ENCODE results near the gene OPN3.

- TF ChIP-seq SMARCA4 (IDR thresholded peaks at IDR 0.05), result no peak
- TF ChIP-seq TBP (optimal IDR thresholded peaks at IDR 0.05; ENCODE audit: low read depth, low read length), result no peak
- TF ChIP-seq FIP1L1 (IDR thresholded peaks at IDR 0.05; ENCODE audit: low read depth, low read length, poor library complexity, severe bottlenecking), result no peak
- no peak for TF ChIP-seq MAZ (CRISPR knock-in tag; conservative IDR thresholded peaks at IDR 0.05 in 1 of 2, IDR thresholded peaks at IDR 0.05 in 1 of 2)
- TF ChIP-seq PURB (CRISPR knock-in tag; IDR thresholded peaks at IDR 0.05; ENCODE audit: low read depth), result no peak
- TF ChIP-seq, protein P1, sequence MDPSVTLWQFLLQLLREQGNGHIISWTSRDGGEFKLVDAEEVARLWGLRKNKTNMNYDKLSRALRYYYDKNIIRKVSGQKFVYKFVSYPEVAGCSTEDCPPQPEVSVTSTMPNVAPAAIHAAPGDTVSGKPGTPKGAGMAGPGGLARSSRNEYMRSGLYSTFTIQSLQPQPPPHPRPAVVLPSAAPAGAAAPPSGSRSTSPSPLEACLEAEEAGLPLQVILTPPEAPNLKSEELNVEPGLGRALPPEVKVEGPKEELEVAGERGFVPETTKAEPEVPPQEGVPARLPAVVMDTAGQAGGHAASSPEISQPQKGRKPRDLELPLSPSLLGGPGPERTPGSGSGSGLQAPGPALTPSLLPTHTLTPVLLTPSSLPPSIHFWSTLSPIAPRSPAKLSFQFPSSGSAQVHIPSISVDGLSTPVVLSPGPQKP (CRISPR knock-in tag; IDR thresholded peaks at IDR 0.05), result no peak
- TF ChIP-seq YY1 (IDR thresholded peaks at IDR 0.05; ENCODE audit: borderline replicate concordance in 1 of 3, control insufficient read depth in 1 of 3, extremely low read depth in 1 of 3, insufficient read depth in 3 of 3, insufficient read length in 1 of 3, insufficient replicate concordance in 2 of 3, low read depth in 1 of 3, low read length in 2 of 3), result no peak
- no peak for TF ChIP-seq ZNF644 (tag; IDR thresholded peaks at IDR 0.05; ENCODE audit: low read depth)
Observed at GRCh38 chr1:241611736-241612135, 28.4 kb downstream of the OPN3 start.
